Measurements from ENCODE around the gene PAX2. TPM values are rescaled to one million over a fixed set of nuclear protein-coding genes. Genes with fewer than 3 reads are reported as not detected.

Gene PAX2
- total RNA-seq, 1 donor from 2014 or later, result 4.4 TPM

Other genes starting within 250 kb of the PAX2 start
- 8.9 and 20.9 TPM in 2 replicates for gene SEC31B, start 225.7 kb upstream of the PAX2 start, total RNA-seq (ENCODE audit: low replicate concordance)
- 195 and 196 TPM in 2 replicates for gene NDUFB8, start 215.7 kb upstream of the PAX2 start, total RNA-seq (ENCODE audit: low replicate concordance)
- 53.2 and 62.9 TPM in 2 replicates for gene HIF1AN, start 209.6 kb upstream of the PAX2 start, total RNA-seq (ENCODE audit: low replicate concordance)
- gene SLF2, start 167.4 kb downstream of the PAX2 start, total RNA-seq (ENCODE audit: low replicate concordance), result 22.0 and 46.1 TPM in 2 replicates
- gene SEMA4G, start 223.9 kb downstream of the PAX2 start, total RNA-seq (ENCODE audit: low replicate concordance), result 28.0 and 46.0 TPM in 2 replicates
- gene MRPL43, start 241.9 kb downstream of the PAX2 start, total RNA-seq (ENCODE audit: low replicate concordance), result 69.7 and 74.2 TPM in 2 replicates
- gene TWNK, start 242.0 kb downstream of the PAX2 start, total RNA-seq (ENCODE audit: low replicate concordance), result 11.3 and 19.2 TPM in 2 replicates